SK-N-SH (cell line): ENCODE results near the gene APRT.
"Not testable (repeated sequence)": the region's sequence is repeated elsewhere in the genome, so short reads cannot be mapped to it uniquely, and the experiment has no call there.

Experiments
- EP300 ChIP-seq, 2 experiments: IDR thresholded peaks; 2 replicates each; pipeline versions ENCODE4 v1.4.0 to v1.6.1; 2012; ENCODE audit warnings: borderline replicate concordance in 1 of 2, low read depth in 1 of 2, low read length in 1 of 2
- FOSL2 ChIP-seq: IDR thresholded peaks from 2 replicates; pipeline ENCODE4 v1.4.0; 2012; ENCODE audit warnings: low read depth, mild to moderate bottlenecking, moderate library complexity, borderline replicate concordance
- GABPA ChIP-seq: IDR thresholded peaks from 2 replicates; pipeline ENCODE4 v1.4.0; 2012; ENCODE audit warnings: low read depth, mild to moderate bottlenecking
- GATA2 ChIP-seq: sonication (generic); formaldehyde crosslinking; IDR thresholded peaks from 2 replicates; pipeline ENCODE4 v1.5.0; 2020; ENCODE audit warnings: mild to moderate bottlenecking, missing genetic modification reagents
- MEF2A ChIP-seq: IDR thresholded peaks from 2 replicates; pipeline ENCODE4 v1.4.0; 2012; ENCODE audit warnings: low read depth, borderline replicate concordance
- NFIC ChIP-seq: IDR thresholded peaks from 2 replicates; pipeline ENCODE4 v1.4.0; 2012; ENCODE audit warnings: borderline replicate concordance
- RFX5 ChIP-seq: IDR thresholded peaks from 2 replicates; pipeline ENCODE4 v1.6.1; 2012; ENCODE audit warnings: mild to moderate bottlenecking, improper control_type of control experiment, low read length
- SIN3A ChIP-seq: IDR thresholded peaks from 2 replicates; pipeline ENCODE4 v1.6.1; 2012; ENCODE audit warnings: low read depth, mild to moderate bottlenecking, low read length, moderate library complexity, borderline replicate concordance
- TF ChIP-seq, protein P1 (sequence below): fragments of 150-350 bp; IDR thresholded peaks from 2 replicates; pipeline ENCODE4 v1.6.1; 2017; ENCODE audit warnings: antibody characterized with exemption, low read length, low read depth, borderline replicate concordance
- TF ChIP-seq, protein P2 (sequence below): fragments of 200-600 bp; sonication (generic); IDR thresholded peaks from 2 replicates; pipeline ENCODE4 v1.6.1; 2017; ENCODE audit warnings: antibody characterized with exemption, mild to moderate bottlenecking, moderate library complexity
- TF ChIP-seq, protein P3 (sequence below): IDR thresholded peaks from 2 replicates; pipeline ENCODE4 v1.6.1; 2012; ENCODE audit warnings: mild to moderate bottlenecking, low read depth, low read length, moderate library complexity
- TF ChIP-seq, protein P4 (sequence below): IDR thresholded peaks from 2 replicates; pipeline ENCODE4; 2012

DNA sequence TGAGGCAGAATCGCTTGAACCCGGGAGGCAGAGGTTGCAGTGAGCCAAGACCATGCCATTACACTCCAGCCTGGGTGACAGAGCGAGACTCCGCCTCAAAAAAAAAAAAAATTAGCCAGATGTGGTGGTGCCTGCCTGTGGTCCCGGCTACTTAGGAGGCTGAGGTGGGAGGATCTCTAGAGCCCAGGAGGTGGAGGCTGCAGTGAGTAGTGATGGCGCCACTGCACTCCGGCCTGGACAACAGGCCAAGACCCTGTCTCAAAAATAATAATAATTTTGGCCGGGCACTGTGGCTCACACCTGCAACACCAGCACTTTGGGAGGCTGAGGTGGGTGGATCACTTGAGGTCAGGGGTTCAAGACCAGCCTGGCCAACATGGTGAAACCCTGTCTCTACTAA, 23.0 kb downstream of the APRT start:
- TF ChIP-seq, protein P1, sequence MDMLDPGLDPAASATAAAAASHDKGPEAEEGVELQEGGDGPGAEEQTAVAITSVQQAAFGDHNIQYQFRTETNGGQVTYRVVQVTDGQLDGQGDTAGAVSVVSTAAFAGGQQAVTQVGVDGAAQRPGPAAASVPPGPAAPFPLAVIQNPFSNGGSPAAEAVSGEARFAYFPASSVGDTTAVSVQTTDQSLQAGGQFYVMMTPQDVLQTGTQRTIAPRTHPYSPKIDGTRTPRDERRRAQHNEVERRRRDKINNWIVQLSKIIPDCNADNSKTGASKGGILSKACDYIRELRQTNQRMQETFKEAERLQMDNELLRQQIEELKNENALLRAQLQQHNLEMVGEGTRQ: not testable (repeated sequence)
- not testable (repeated sequence) for TF ChIP-seq GATA2 (CRISPR knock-in tag); GABPA; MEF2A; SIN3A; EP300 (IDR thresholded peaks at IDR 0.05; ENCODE audit: borderline replicate concordance in 1 of 2, low read depth in 1 of 2, low read length in 1 of 2); FOSL2; NFIC; RFX5
- TF ChIP-seq, protein P2, sequence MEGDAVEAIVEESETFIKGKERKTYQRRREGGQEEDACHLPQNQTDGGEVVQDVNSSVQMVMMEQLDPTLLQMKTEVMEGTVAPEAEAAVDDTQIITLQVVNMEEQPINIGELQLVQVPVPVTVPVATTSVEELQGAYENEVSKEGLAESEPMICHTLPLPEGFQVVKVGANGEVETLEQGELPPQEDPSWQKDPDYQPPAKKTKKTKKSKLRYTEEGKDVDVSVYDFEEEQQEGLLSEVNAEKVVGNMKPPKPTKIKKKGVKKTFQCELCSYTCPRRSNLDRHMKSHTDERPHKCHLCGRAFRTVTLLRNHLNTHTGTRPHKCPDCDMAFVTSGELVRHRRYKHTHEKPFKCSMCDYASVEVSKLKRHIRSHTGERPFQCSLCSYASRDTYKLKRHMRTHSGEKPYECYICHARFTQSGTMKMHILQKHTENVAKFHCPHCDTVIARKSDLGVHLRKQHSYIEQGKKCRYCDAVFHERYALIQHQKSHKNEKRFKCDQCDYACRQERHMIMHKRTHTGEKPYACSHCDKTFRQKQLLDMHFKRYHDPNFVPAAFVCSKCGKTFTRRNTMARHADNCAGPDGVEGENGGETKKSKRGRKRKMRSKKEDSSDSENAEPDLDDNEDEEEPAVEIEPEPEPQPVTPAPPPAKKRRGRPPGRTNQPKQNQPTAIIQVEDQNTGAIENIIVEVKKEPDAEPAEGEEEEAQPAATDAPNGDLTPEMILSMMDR: not testable (repeated sequence)
- TF ChIP-seq, protein P3, sequence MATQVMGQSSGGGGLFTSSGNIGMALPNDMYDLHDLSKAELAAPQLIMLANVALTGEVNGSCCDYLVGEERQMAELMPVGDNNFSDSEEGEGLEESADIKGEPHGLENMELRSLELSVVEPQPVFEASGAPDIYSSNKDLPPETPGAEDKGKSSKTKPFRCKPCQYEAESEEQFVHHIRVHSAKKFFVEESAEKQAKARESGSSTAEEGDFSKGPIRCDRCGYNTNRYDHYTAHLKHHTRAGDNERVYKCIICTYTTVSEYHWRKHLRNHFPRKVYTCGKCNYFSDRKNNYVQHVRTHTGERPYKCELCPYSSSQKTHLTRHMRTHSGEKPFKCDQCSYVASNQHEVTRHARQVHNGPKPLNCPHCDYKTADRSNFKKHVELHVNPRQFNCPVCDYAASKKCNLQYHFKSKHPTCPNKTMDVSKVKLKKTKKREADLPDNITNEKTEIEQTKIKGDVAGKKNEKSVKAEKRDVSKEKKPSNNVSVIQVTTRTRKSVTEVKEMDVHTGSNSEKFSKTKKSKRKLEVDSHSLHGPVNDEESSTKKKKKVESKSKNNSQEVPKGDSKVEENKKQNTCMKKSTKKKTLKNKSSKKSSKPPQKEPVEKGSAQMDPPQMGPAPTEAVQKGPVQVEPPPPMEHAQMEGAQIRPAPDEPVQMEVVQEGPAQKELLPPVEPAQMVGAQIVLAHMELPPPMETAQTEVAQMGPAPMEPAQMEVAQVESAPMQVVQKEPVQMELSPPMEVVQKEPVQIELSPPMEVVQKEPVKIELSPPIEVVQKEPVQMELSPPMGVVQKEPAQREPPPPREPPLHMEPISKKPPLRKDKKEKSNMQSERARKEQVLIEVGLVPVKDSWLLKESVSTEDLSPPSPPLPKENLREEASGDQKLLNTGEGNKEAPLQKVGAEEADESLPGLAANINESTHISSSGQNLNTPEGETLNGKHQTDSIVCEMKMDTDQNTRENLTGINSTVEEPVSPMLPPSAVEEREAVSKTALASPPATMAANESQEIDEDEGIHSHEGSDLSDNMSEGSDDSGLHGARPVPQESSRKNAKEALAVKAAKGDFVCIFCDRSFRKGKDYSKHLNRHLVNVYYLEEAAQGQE: not testable (repeated sequence)
- TF ChIP-seq, protein P4, sequence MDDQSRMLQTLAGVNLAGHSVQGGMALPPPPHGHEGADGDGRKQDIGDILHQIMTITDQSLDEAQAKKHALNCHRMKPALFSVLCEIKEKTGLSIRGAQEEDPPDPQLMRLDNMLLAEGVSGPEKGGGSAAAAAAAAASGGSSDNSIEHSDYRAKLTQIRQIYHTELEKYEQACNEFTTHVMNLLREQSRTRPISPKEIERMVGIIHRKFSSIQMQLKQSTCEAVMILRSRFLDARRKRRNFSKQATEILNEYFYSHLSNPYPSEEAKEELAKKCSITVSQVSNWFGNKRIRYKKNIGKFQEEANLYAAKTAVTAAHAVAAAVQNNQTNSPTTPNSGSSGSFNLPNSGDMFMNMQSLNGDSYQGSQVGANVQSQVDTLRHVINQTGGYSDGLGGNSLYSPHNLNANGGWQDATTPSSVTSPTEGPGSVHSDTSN: not testable (repeated sequence)
